ENCODE results near the gene PHF12.

Gene PHF12

DNA sequence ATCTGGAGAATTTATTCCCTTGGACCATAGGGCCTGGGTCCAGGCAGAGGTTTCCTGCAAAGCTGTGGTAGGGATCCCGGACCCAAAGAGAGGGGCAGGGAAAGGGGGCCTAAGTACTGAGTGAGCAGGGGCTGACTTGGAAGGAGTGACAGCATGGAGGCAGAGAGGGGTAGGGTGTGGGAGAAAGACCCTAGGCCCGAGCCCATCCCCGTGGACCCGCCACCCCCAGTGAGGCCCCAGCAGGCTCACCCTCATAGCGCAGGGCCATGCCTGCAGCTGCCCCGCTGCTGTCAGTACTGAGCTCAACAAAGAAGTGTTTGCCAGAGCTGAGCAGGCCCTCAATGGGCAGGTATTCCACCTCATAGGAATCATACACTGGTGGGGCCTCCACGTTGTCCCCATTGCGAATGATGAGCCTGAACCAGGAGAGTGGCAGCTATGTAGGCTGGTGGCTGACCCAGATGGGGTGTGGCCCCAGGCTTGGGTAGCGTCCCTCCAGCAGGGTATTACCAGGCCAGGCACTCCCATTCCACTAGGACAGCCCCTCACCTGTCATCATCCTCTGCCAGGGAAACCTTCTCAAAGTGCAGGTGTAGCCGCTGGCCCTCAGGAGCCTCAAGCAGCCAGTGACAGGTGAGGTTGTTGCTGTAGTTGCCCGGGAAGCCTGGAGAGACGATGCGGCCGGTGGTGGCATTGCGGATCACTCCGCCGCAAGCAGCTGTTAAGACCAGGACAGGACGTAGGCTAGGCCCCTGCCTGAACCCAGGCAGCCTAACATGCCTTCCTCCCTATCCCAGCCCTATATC is 9.1 kb upstream of the PHF12 start:
- H3K4me3 ChIP-seq (ENCODE audit: low read depth, low read length): no peak overlapping the region
- TF ChIP-seq, protein P1, sequence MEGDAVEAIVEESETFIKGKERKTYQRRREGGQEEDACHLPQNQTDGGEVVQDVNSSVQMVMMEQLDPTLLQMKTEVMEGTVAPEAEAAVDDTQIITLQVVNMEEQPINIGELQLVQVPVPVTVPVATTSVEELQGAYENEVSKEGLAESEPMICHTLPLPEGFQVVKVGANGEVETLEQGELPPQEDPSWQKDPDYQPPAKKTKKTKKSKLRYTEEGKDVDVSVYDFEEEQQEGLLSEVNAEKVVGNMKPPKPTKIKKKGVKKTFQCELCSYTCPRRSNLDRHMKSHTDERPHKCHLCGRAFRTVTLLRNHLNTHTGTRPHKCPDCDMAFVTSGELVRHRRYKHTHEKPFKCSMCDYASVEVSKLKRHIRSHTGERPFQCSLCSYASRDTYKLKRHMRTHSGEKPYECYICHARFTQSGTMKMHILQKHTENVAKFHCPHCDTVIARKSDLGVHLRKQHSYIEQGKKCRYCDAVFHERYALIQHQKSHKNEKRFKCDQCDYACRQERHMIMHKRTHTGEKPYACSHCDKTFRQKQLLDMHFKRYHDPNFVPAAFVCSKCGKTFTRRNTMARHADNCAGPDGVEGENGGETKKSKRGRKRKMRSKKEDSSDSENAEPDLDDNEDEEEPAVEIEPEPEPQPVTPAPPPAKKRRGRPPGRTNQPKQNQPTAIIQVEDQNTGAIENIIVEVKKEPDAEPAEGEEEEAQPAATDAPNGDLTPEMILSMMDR (IDR thresholded peaks at IDR 0.05; ENCODE audit: control insufficient read depth, extremely low read depth, insufficient read depth): no peak
- DNase-seq (ENCODE audit: low read depth): no peak

DNA sequence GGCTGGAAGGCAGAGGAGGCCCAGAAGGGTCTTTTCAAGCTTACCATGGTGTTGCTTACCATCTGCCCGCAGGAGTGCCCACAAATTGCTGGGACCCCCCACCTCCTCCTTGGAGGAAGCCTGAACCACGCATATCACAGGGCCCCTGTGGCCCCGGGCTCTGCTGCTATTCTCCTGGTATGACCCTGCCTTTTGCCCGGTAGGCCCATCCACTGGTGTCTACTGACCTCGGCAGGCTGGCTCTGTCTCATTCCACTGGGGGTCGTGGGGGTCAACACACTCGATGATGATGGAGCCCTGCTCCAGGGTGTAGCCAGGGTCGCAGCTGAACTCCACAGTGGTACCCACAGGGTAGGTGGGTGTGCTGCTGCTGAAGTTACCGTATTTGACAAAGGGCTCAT is 8.2 kb upstream of the PHF12 start:
- no peak for DNase-seq (ENCODE audit: low read depth)
- no peak overlapping the region for H3K4me3 ChIP-seq (ENCODE audit: low read depth, low read length)
- TF ChIP-seq, protein P1 (IDR thresholded peaks at IDR 0.05; ENCODE audit: control insufficient read depth, extremely low read depth, insufficient read depth): no peak

DNA sequence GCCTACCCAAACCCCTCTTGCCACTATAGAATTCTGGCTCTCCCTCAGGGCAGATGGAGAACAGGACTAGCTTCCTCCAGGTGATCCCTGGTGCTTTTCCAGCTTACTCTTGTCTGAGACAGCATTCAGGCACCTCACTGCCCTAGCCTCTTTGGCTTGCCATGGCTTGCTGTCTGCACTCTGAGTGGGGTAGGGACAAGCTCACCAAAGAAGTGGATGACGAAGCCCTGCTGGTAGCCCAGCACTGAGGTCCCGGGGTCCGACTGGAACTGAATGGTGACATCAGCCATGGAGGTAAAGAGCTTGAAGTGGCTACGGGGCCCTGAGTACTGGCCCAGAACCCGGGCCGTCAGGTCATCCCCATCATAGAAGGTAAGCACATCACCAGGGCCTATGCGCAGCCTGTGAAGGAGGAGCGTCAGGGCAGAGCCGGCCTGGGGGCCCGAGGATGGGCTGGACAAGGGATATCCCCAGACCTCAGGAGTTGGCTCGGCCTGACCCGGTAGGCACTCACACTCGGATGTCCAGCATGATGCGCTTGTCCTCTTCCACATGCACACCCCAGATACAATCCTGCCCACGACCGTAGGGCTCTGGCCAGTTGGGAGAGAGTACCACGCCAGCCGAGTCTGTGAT is 7.6 kb upstream of the PHF12 start:
- TF ChIP-seq, protein P1 (IDR thresholded peaks at IDR 0.05; ENCODE audit: control insufficient read depth, extremely low read depth, insufficient read depth): no peak
- H3K4me3 ChIP-seq (ENCODE audit: low read depth, low read length): no peak overlapping the region

DNA sequence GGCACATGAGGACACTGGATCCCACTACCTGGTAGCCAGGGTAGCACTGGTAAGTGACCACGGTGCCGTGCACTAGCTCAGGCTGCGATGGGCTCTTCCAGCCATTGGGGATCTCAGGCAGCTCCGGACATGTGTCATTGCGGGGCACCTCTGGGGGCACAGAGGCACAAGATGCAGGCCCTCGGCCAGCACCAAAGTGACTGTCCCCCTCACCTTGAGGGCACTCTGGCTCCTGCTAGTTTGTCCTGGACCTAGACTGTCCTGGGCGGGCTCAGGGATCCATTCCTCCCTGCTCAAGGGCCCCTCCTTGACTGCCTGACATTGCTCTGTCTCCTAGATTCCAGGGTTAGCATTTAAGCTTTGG is 6.7 kb upstream of the PHF12 start:
- no peak overlapping the region for H3K4me3 ChIP-seq (ENCODE audit: low read depth, low read length)
- DNase-seq (ENCODE audit: low read depth): no peak
- TF ChIP-seq, protein P1 (IDR thresholded peaks at IDR 0.05; ENCODE audit: control insufficient read depth, extremely low read depth, insufficient read depth): no peak

More for the DNA sequence above, 7.6 kb upstream of the PHF12 start:
- DNase-seq (ENCODE audit: low read depth): no peak

DNA sequence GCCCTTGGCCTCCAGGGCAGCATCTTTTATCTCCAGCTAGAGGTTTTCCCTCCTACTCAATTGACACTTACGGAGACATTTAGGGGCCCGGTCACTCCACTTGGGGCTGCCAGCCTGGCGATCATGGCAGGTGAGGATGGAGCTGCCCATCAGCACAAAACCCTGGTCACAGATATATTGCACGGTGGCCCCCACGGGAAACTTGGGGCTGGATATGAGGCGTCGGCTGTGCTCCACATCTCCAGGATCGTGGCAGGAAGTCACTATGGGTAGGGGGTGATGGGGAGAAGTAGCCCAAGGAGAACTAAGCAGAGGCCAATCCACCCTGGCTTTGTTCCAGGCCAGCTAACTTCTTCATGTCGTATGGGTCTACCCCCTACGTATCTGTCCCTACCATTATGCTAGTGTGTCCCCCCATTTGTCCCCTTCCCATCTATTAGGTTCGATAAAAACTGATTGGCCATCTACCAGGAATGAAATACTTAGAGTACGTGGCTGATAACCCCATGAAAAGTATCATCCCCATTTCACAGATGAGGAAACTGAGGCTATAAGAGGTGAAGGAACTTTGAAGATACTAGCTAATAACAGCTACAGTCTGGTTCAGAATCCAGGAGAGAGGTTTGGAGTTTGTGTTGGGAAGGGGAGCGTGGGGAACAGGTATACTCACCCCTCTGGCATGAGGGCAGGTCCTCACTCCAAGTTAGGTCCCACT is 6.1 kb upstream of the PHF12 start:
- TF ChIP-seq, protein P1 (IDR thresholded peaks at IDR 0.05; ENCODE audit: control insufficient read depth, extremely low read depth, insufficient read depth): no peak
- no peak overlapping the region for H3K4me3 ChIP-seq (ENCODE audit: low read depth, low read length)
- DNase-seq (ENCODE audit: low read depth): no peak

DNA sequence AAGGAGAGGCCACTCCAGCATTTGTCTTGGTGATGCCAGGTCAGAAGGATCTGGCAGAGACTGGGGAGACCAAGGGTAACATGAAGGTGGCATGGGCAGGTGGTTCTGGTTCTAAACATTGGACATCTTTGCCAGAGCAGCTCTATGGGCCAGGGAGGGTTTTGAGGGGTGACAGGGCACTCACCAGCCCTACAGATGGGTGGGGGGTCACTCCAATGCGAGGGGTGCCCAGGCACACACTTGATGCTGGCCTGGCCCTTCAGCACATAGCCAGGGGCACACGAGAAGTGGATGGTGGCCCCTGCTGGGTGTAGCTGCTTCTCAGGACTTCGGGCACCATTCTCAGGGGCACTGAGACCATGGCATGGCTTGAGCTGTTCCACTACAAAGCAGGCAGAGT is 5.5 kb upstream of the PHF12 start:
- TF ChIP-seq, protein P1 (IDR thresholded peaks at IDR 0.05; ENCODE audit: control insufficient read depth, extremely low read depth, insufficient read depth): no peak
- no peak overlapping the region for H3K4me3 ChIP-seq (ENCODE audit: low read depth, low read length)

More for the DNA sequence above, 5.5 kb upstream of the PHF12 start:
- DNase-seq (ENCODE audit: low read depth): no peak
